C4-2B (cell line): Measurements from ENCODE around the gene STEAP1.

Experiments used
- CTCF ChIP-seq: fragments of 450-650 bp; conservative IDR thresholded peaks from 2 replicates; pipeline ENCODE4 v1.5.1; 2017; ENCODE audit warnings: mild to moderate bottlenecking
- ZFX ChIP-seq: fragments of 450-650 bp; IDR thresholded peaks from 2 replicates; pipeline ENCODE4 v1.6.1; 2017

DNA sequence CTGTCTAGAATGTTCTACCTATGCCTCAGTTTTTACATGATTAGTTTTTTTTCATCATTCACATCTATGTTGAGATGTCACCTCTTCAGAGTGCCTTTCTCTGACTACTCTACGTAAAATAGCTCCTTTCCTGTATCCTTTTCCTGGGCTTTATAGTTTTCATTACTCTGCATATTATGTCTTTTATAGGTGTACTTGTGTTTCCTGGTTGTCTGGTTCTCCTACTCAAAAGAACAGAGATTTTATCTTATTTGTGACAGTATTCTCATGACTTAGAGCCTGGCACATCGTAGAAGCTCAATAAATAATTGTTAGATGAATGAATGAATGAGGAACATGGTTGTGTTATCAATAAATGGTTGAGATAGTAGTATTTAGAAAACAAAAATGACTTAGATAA, 17.9 kb downstream of the STEAP1 start:
- no peak for TF ChIP-seq CTCF
- TF ChIP-seq ZFX, result no peak
